ENCODE results near the gene NTM.

DNA sequence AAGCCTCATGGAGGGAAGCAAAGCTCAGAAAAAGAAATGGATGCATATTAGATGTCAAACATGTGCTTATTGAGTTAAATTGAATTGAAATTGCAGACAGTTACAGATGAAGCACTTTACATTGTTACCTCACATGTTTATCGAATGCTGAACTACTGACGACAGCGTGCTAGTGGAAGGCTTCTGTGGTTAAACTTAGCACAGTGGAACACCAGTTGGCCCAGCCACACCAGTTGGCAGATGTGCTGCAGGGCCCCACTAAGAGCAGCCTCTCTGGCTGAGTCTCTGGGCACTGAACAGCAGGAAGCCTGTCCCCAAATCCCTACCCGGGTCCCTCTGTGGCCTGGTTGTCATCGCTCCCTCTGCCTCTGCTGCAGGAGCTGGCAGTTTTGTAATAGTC, 242.1 kb downstream of the NTM start:
- no peak for TF ChIP-seq POLR2AphosphoS5 (IDR thresholded peaks at IDR 0.05; ENCODE audit: low read depth, low read length)
- TF ChIP-seq POU2F2 (IDR thresholded peaks at IDR 0.05; ENCODE audit: low read depth, low read length), result no peak
- TF ChIP-seq POLR2A (IDR thresholded peaks at IDR 0.05; ENCODE audit: low read depth, low read length), result no peak

All from GM12891 (cell line).